ENCODE measurements around the gene PLXNB1. TPM values are rescaled to one million over a fixed set of nuclear protein-coding genes. Genes with fewer than 3 reads are reported as not detected.

Gene PLXNB1
- total RNA-seq, 1 experiment from 2014 or later, result 24.6 TPM

- POLR2A ChIA-PET (ENCODE audit: low non-redundant PET), result no interaction called here
- intact Hi-C loops (cut with micrococcal nuclease; ENCODE audit: unreplicated experiment), result no loop called here
- Histone ChIP-seq H3K9me3 (ENCODE audit: low read depth, low read length, poor library complexity, severe bottlenecking) (no peaks in the 10 kb centered on the region), H3K27me3 (replicated peaks; ENCODE audit: insufficient read depth, low read depth, low read length, poor library complexity) (no peaks in the 10 kb centered on the region), H3K36me3 (ENCODE audit: insufficient read depth, low read length, poor library complexity, severe bottlenecking) (no peaks in the 10 kb centered on the region), H3K4me3 (ENCODE audit: low read depth, low read length, poor library complexity, severe bottlenecking) (no peak overlapping the region), H3K27ac (ENCODE audit: low read depth, low read length, poor library complexity, severe bottlenecking) (no peak overlapping the region), H3K4me1 (ENCODE audit: insufficient read depth, low read length, poor library complexity, severe bottlenecking) (no peaks in the 10 kb centered on the region)
- TF ChIP-seq CTCF (conservative IDR thresholded peaks at IDR 0.05; ENCODE audit: low read depth, low read length), result no peak
- no peak for TF ChIP-seq EZH2 (IDR thresholded peaks at IDR 0.05; ENCODE audit: borderline replicate concordance, low read depth, low read length, poor library complexity, severe bottlenecking)
- DNase-seq (ENCODE audit: low spot score), result no peak
- CTCF ChIA-PET, result no interaction called here
- no TSS peak for BruUV-seq (replicated peaks)
Measured at GRCh38 chr3:48405971-48406370, 23.9 kb downstream of the PLXNB1 start.

GRCh38 chr3:48405343-48405881 is 24.5 kb downstream of the PLXNB1 start:
- Histone ChIP-seq H3K27ac (ENCODE audit: low read depth, low read length, poor library complexity, severe bottlenecking) (no peak overlapping the region), H3K4me1 (ENCODE audit: insufficient read depth, low read length, poor library complexity, severe bottlenecking) (no peaks in the 10 kb centered on the region), H3K27me3 (replicated peaks; ENCODE audit: insufficient read depth, low read depth, low read length, poor library complexity) (no peaks in the 10 kb centered on the region), H3K4me3 (ENCODE audit: low read depth, low read length, poor library complexity, severe bottlenecking) (no peak overlapping the region), H3K9me3 (ENCODE audit: low read depth, low read length, poor library complexity, severe bottlenecking) (no peaks in the 10 kb centered on the region), H3K36me3 (ENCODE audit: insufficient read depth, low read length, poor library complexity, severe bottlenecking) (no peaks in the 10 kb centered on the region)
- ChIA-PET POLR2A (ENCODE audit: low non-redundant PET) (no interaction called here), CTCF (no interaction called here)
- no peak for TF ChIP-seq EZH2 (IDR thresholded peaks at IDR 0.05; ENCODE audit: borderline replicate concordance, low read depth, low read length, poor library complexity, severe bottlenecking)
- no peak for TF ChIP-seq CTCF (conservative IDR thresholded peaks at IDR 0.05; ENCODE audit: low read depth, low read length)
- intact Hi-C loops (cut with micrococcal nuclease; ENCODE audit: unreplicated experiment), result no loop called here
- DNase-seq (ENCODE audit: low spot score), result no peak
- BruUV-seq (replicated peaks), result no TSS peak

GRCh38 chr3:48404440-48405342 is 25.2 kb downstream of the PLXNB1 start:
- Histone ChIP-seq H3K4me3 (ENCODE audit: low read depth, low read length, poor library complexity, severe bottlenecking) (no peak overlapping the region), H3K4me1 (ENCODE audit: insufficient read depth, low read length, poor library complexity, severe bottlenecking) (no peaks in the 10 kb centered on the region), H3K27me3 (replicated peaks; ENCODE audit: insufficient read depth, low read depth, low read length, poor library complexity) (no peaks in the 10 kb centered on the region), H3K27ac (ENCODE audit: low read depth, low read length, poor library complexity, severe bottlenecking) (no peak overlapping the region), H3K9me3 (ENCODE audit: low read depth, low read length, poor library complexity, severe bottlenecking) (no peaks in the 10 kb centered on the region), H3K36me3 (ENCODE audit: insufficient read depth, low read length, poor library complexity, severe bottlenecking) (no peaks in the 10 kb centered on the region)
- ChIA-PET CTCF (interaction anchor here (1.0 kb wide), 1 partner anchor 32 kb away, joined by 4 read pairs; no protein-coding TSS in a partner anchor), POLR2A (ENCODE audit: low non-redundant PET) (no interaction called here)
- intact Hi-C loops (cut with micrococcal nuclease; ENCODE audit: unreplicated experiment), result loop anchor here (5.0 kb wide), 1 partner anchor 33 kb away; no protein-coding TSS in a partner anchor
- no peak for DNase-seq (ENCODE audit: low spot score)
- no TSS peak for BruUV-seq (replicated peaks)
- no peak for TF ChIP-seq EZH2 (IDR thresholded peaks at IDR 0.05; ENCODE audit: borderline replicate concordance, low read depth, low read length, poor library complexity, severe bottlenecking)
- TF ChIP-seq CTCF (conservative IDR thresholded peaks at IDR 0.05; ENCODE audit: low read depth, low read length), result no peak
